ENCODE measurements around the gene DBNL.

GRCh38 chr7:44067064-44067951 lies 22.8 kb downstream of the DBNL start:
- TF ChIP-seq CTCF (IDR thresholded peaks at IDR 0.05) (no peak), POLR2A (IDR thresholded peaks at IDR 0.05) (no peak), EP300 (IDR thresholded peaks at IDR 0.05) (no peak)

Data from upper lobe of left lung (tissue), 4 donors.